Glomerular endothelial cell (primary cell): ENCODE results near the gene DGCR6. TPM values are rescaled to one million over a fixed set of nuclear protein-coding genes. Genes with fewer than 3 reads are reported as not detected.
"Not testable (repeated sequence)": the region's sequence is repeated elsewhere in the genome, so short reads cannot be mapped to it uniquely, and the experiment has no call there.

Experiments used
- DNase-seq: peaks from one replicate; pipeline ENCODE4 v3.0.0-alpha.2; 2011; ENCODE audit warnings: low read depth, low spot score; ENCODE audit errors: extremely low read depth
- total RNA-seq: library from RNA; depleted of rRNA; stranded (reverse); fragments of >200 nt; gene quantifications from 2 replicates; pipeline ENCODE4 v1.2.3, GENCODE V29; 2015

Gene DGCR6
- total RNA-seq, 1 donor from 2014 or later, result 10.2 TPM

DNA sequence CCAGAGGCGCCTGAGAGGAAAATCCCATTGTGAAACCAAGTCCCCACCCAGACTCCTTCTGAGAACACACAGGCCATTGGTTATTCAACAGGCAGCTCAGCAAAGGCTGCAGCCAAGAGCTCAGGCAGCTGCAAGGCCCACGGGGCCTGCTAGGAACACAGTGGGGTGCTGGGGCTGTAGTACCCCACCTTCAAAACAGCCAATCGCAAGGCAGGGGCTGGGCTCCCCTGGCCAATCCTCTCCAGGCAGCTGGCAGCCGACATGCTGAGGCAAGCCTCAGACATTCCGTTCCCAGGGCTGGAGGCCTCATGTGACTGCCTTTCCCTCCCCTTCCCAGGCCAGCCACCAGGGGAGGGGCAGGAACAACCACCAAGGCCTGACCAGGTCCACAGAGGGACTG is 23.3 kb downstream of the DGCR6 start:
- DNase-seq, result no peak

- DNase-seq, result no peak
Observed at GRCh38 chr22:18931905-18932652, 26.0 kb downstream of the DGCR6 start.

DNA sequence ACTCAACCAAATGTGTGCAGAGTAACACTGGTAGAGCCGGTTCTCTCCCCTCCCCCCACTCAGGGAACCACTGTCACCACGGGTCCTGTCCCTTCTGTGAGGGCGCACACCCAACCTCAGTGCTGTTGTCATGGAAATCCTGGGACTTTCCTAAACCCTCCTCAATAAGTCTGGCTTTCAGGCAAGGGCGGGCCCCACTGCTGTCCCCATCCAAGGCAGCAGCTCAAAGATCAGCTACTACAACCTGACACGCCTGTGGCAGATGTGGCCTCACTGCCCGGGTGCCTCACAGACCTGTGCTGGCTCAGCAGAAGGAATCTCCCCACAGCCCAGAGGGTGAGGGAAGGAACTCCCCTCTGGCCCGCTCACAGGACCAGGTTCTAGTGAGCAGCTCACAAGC is 27.8 kb downstream of the DGCR6 start:
- DNase-seq, result no peak

DNA sequence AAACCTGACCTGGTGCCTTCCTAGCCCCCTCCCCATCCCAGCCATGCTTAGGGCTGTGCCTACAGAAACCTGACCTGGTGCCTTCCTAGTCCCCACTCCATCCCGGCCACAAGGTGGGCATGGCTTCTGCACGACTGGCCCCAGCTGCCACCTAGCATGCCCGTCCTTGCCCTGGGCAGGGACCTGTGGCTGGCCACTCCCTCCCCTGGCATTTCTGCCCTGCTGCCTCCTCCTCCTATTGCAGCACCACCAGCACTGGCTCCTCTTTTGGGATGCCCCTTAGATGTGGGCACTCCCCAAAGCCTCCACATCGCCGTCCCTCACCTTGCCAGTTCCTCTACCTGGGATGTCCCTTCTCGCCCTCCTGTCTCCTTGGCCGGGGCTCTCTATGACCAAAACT is 28.6 kb downstream of the DGCR6 start:
- not testable (repeated sequence) for DNase-seq

- no peak for DNase-seq
Observed at GRCh38 chr22:18935889-18936529, 29.9 kb downstream of the DGCR6 start, which contains the start of gene PRODH. Gene PRODH, minus strand, starts transcription at chr22:18936293. Its CDS starts 6 bp downstream, at chr22:18936287.

DNA sequence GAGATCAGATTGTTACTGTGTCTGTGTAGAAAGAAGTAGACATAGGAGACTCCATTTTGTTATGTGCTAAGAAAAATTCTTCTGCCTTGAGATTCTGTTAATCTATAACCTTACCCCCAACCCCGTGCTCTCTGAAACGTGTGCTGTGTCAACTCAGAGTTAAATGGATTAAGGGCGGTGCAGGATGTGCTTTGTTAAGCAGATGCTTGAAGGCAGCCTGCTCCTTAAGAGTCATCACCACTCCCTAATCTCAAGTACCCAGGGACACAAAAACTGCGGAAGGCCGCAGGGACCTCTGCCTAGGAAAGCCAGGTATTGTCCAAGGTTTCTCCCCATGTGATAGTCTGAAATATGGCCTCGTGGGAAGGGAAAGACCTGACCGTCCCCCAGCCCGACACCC is 32.6 kb downstream of the DGCR6 start:
- not testable (repeated sequence) for DNase-seq

GRCh38 chr22:18947105-18947504 is 41.0 kb downstream of the DGCR6 start:
- DNase-seq, result not testable (repeated sequence)

DNA sequence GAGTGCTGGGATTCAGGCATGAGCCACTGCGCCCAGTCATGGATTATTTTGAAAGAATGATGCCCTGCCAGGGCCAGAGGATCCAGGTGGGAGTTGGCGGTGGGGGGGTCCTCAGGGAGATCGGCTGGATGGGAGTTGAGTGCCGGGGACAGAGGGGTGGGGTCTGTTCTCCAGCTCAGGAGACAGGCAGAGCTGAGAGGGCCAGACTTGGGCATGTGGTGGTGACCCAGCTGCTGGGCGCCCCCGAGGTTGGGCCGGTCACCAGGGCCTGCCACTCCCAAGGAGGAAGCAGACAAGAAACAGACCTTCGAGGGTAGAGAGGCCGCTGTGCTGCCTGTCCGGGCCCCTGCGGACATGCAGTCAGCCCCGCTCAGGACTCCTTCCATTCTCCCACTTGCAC is 41.8 kb downstream of the DGCR6 start:
- DNase-seq, result no peak

DNA sequence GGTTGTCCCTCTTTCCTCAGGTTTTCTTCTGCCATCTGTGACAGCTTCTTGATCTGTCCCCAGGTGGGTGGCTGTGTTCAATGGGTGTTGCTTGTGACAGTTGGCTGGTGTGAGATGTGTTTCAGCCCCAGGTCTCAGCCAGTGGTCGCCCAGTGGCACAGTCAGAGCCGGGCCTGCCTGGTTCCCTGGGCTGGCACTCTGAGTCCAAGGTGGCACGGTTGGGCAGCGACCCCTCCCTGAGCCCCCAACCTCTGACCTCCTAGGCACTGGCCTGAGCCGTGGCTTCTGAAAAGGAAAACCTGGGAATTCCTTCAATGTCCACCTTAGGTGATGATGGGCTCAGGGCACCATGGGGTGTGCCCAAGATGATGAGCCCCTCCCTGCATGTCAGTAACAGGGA is 44.0 kb downstream of the DGCR6 start:
- DNase-seq, result no peak

DNA sequence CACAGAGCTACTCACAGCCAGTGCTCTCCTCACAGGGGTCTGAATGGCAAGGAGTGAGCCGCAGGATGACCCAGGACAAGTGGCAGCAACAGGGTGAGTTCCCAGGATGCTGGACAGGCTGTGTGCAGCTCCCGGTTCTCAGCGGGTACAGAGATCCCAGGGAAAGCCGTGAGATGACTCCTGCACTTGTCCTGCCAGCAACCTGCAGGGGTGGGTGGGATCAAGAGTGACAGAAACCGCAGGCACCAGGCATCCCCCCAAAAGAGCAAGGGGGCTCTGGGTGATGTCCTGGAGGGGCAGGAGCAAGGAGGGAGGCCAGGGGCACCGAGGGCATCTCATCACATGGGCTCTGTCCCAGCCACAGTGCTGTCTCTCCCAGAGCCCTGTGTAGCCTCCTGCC is 45.9 kb downstream of the DGCR6 start:
- DNase-seq, result no peak

- not testable (repeated sequence) for DNase-seq
Observed at GRCh38 chr22:18953128-18953527, 47.0 kb downstream of the DGCR6 start.

- not testable (repeated sequence) for DNase-seq
Observed at GRCh38 chr22:18954303-18954989, 48.3 kb downstream of the DGCR6 start.

GRCh38 chr22:18954990-18955571 is 49.0 kb downstream of the DGCR6 start:
- no peak for DNase-seq

- no peak for DNase-seq
Observed at GRCh38 chr22:18955696-18956095, 49.6 kb downstream of the DGCR6 start.

DNA sequence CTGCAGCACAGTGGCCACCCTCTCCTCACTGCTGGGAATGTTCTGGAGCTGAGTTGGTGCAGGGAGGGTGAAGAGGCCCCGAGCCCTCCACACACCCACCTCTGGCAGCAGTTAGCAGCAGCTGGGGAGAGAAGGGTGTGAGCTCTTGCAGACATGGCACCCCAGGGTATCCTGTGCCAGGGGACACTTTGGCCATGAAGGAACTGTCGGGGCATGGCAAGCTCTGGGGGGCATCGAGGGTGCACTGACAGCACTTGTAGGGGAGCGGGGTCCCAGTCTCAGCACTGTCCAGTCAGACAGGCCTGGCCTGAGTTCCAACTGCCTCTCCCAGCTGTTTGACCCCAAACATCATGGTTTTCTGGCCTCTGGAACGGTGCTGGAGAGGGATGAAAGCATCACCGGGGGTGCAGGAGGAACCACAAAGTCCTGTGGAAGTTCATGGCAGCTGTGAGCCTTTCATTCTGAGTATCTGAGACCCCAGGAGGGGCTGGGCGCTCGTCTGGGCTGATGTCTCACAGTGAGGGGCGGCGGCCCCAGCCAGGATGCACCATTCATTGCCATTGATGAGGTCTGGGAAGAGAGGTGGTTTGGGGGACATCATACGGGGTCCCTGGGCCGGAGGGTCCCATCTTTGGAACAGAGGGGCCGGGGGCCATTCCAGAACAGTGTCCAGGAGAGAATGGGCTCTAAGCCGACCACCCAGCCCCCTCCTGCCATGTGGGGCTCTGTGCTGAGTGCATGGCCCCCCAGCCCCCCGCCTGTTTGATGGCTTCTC is 50.2 kb downstream of the DGCR6 start:
- DNase-seq, result not testable (repeated sequence)

- not testable (repeated sequence) for DNase-seq
Observed at GRCh38 chr22:18956956-18957355, 50.8 kb downstream of the DGCR6 start.

DNA sequence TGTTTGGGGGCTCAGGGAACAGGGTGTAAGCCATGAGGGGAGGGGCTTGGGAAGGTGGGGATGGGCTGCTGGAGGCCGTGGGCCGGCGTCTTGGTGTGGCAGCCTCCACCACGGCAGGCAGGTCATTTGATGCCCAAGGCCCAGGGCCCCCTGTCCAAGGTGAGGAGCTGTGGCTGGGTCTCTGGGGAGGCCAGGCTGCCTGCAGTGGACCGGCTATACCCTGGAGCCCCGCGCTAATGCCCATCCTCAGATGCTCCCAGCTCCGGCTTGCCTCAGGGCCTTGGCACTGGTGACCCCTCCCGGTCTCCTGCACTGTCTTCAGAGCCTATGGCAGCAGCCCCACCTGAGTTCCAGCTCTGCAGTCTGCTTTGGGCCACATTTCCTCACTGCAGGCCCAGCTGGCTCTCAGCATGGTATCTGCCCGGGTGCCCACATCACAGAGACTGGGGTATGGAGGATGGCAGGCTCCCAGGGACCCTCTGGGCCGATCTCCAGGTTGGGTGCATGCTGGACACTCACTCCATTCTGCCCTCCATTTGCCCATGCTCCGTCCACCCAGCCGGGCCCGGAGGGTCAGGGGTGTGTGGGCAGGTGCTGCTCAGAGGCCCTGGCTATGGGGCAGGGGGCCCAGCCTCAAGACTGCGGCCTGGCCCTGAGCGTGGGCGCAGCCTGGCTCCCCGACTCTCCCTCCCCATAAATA is 51.7 kb downstream of the DGCR6 start:
- DNase-seq, result not testable (repeated sequence)

- DNase-seq, result not testable (repeated sequence)
Observed at GRCh38 chr22:18958321-18958705, 52.2 kb downstream of the DGCR6 start.

GRCh38 chr22:18958738-18959137 is 52.6 kb downstream of the DGCR6 start:
- not testable (repeated sequence) for DNase-seq

DNA sequence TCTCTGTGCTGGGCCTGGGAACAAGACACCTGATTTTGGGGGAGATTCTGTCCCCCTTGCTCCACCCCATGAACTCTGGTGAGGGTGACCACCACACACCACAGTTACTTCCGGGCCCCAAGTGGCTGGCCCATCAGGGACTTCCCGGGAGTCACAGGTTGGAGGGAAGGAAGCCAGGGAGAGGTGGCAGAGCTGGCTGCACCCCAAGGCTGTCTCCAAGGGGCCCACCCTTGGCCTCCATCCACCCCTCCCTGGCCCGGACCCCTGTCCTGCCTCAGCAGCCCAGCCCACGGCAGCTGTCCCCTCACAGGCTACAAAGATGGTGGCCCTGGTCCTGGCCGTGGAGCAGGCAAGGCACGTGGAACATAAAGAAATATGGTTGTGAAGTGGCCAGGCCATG is 53.1 kb downstream of the DGCR6 start:
- DNase-seq, result not testable (repeated sequence)
